Skeletal muscle tissue (tissue), 4 donors: Measurements from ENCODE around the gene ILK. TPM values are rescaled to one million over a fixed set of nuclear protein-coding genes. Genes with fewer than 3 reads are reported as not detected.

Source experiments
- H3K27ac ChIP-seq: one replicate; pipeline ENCODE4 v1.7.0; 2013; ENCODE audit warnings: mild to moderate bottlenecking, low read depth, low read length, inconsistent platforms
- H3K27me3 ChIP-seq, 3 donors: one replicate each; pipeline ENCODE4 v1.7.0; 2013; ENCODE audit warnings: low read length in 3 of 3; ENCODE audit not compliant: control insufficient read depth in 3 of 3, insufficient read depth in 3 of 3
- H3K36me3 ChIP-seq, 3 donors: one replicate each; pipeline ENCODE4 v1.7.0; 2013; ENCODE audit warnings: low read length in 3 of 3; ENCODE audit not compliant: control insufficient read depth in 3 of 3, insufficient read depth in 3 of 3
- H3K4me1 ChIP-seq, 3 donors: one replicate each; pipeline ENCODE4 v1.7.0; 2013; ENCODE audit warnings: low read length in 3 of 3, mild to moderate bottlenecking in 3 of 3; ENCODE audit not compliant: control insufficient read depth in 3 of 3, insufficient read depth in 3 of 3
- H3K4me3 ChIP-seq, 3 donors: one replicate each; pipeline ENCODE4 v1.7.0; 2013; ENCODE audit warnings: low read length in 3 of 3
- H3K9ac ChIP-seq, 3 donors: one replicate each; pipeline ENCODE4 v1.7.0; 2013; ENCODE audit warnings: low read length in 3 of 3, mild to moderate bottlenecking in 3 of 3, moderate library complexity in 2 of 3, low read depth in 1 of 3
- H3K9me3 ChIP-seq, 3 donors: one replicate each; pipeline ENCODE4 v1.7.0; 2013; ENCODE audit warnings: low read length in 3 of 3; ENCODE audit not compliant: control insufficient read depth in 3 of 3
- total RNA-seq: library from RNA; depleted of rRNA; stranded (reverse); fragments of >200 nt; gene quantifications from one replicate; pipeline ENCODE4 v1.2.3, GENCODE V29; 2014
- donor health status: Osteomylitis.

Gene ILK
- total RNA-seq, 1 donor from 2014 or later: 106 TPM

DNA sequence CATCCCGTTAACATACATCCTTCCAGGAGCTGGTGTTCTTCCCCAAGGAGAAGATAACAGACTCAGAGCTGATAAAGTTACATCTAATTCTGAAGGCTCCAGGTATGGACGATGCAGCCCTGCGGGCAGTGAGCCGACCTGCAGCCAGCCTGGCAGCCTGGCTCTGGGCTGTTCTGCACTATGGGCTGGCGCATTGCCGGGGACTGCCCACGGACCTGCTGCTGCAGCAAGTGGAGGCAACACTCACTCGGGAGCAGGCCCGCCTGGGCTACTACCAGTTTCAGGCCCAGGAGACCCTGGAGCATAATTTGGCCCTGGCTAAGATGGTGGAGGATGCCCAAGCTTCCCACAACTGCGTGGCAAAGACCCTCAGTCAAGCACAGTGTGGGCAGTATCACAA, 39.9 kb upstream of the ILK start:
- Histone ChIP-seq H3K9ac (no peak overlapping the region), H3K4me1 (peaks cover 16 to 43% (median 33%) of the 10 kb centered on the region in 3 donors), H3K36me3 (peaks cover 0 to 14% (median 5%) of the 10 kb centered on the region in 3 donors), H3K9me3 (no peaks in the 10 kb centered on the region), H3K27ac (no peak overlapping the region), H3K4me3 (no peak overlapping the region), H3K27me3 (no peaks in the 10 kb centered on the region)

DNA sequence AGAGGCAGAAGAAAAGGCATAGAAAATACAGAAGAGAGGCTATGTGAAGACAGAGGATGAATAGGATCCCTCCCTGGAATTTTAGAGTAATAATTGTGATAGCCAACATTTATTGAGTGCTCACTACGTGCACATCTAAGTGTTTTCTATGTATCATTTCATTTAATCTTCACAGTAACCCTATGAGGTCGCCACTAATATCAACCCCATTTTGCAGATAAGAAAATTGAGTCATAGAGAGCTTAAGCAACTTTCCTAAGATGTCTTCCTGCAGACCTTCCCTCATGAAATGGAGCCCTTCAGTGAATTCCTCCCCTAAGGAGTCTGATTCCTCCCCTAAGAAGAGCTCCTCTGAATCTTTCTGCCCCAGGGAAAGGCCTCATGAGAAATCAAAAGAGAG, 38.2 kb upstream of the ILK start:
- H3K9ac ChIP-seq: no peak overlapping the region
- H3K27ac ChIP-seq: no peak overlapping the region
- no peaks in the 10 kb centered on the region for H3K9me3 ChIP-seq
- H3K4me1 ChIP-seq: peaks cover 9 to 32% (median 27%) of the 10 kb centered on the region in 3 donors
- H3K36me3 ChIP-seq: peaks cover 0 to 14% (median 5%) of the 10 kb centered on the region in 3 donors
- H3K4me3 ChIP-seq: no peak overlapping the region
- H3K27me3 ChIP-seq: no peaks in the 10 kb centered on the region

GRCh38 chr11:6565988-6566703, 37.4 kb upstream of the ILK start:
- no peaks in the 10 kb centered on the region for H3K27me3 ChIP-seq
- H3K9me3 ChIP-seq: no peaks in the 10 kb centered on the region
- no peak overlapping the region for H3K27ac ChIP-seq
- peaks cover 9 to 35% (median 32%) of the 10 kb centered on the region in 3 donors for H3K4me1 ChIP-seq
- no peak overlapping the region for H3K4me3 ChIP-seq
- H3K36me3 ChIP-seq: peaks cover 2 to 14% (median 5%) of the 10 kb centered on the region in 3 donors
- peak overlapping the region in 1 of 3 donors; percentile 60 for H3K9ac ChIP-seq

DNA sequence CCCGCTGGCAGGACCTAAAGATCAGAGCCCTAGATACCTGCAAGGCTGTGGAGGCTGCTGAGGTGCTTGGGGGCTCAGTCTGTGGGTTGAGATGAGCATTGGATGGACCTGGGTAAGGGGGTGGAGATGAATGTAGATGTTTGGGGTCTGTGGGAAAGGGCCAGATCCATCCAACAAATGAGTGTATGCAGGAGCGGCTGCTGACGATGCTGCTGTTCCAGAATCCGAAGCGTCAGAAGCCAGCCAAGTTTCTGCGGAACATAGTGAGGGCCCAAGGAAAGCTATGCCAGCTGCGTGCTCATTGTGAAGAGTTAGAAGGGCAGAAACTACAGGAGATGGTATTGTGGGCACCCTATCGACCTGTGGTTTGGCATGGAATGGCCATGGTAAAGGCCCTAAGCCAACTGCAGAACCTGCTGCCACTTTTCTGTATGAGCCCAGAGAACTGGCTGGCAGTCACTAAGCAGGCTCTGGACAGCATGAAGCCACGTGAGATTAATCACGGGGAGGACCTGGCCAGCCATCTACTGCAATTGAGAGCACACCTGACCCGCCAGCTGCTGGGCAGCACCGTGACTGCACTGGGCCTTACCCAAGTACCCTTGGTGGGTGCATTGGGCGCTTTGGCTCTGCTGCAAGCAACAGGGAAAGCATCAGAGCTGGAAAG, 36.7 kb upstream of the ILK start:
- no peaks in the 10 kb centered on the region for H3K27me3 ChIP-seq
- peak overlapping the region in 2 of 3 donors; percentile 11 to 60 for H3K9ac ChIP-seq
- peak overlapping the region in 1 of 3 donors; percentile 22 for H3K4me3 ChIP-seq
- peak overlapping the region; percentile 76 for H3K27ac ChIP-seq
- peaks cover 2 to 14% (median 5%) of the 10 kb centered on the region in 3 donors for H3K36me3 ChIP-seq
- no peaks in the 10 kb centered on the region for H3K9me3 ChIP-seq
- H3K4me1 ChIP-seq: peaks cover 12 to 42% (median 39%) of the 10 kb centered on the region in 3 donors

- H3K27ac ChIP-seq: peak overlapping the region; percentile 76
Observed at GRCh38 chr11:6567371-6567745, 36.2 kb upstream of the ILK start.

GRCh38 chr11:6568191-6568918, 35.2 kb upstream of the ILK start:
- peak overlapping the region; percentile 76 for H3K27ac ChIP-seq
- H3K9me3 ChIP-seq: no peaks in the 10 kb centered on the region

More at GRCh38 chr11:6567371-6567745, 36.2 kb upstream of the ILK start:
- peaks cover 2 to 14% (median 5%) of the 10 kb centered on the region in 3 donors for H3K36me3 ChIP-seq
- H3K27me3 ChIP-seq: no peaks in the 10 kb centered on the region
- peaks cover 12 to 42% (median 39%) of the 10 kb centered on the region in 3 donors for H3K4me1 ChIP-seq
- peak overlapping the region in 1 of 3 donors; percentile 22 for H3K4me3 ChIP-seq
- H3K9ac ChIP-seq: peak overlapping the region in 2 of 3 donors; percentile 11 to 60
- H3K9me3 ChIP-seq: no peaks in the 10 kb centered on the region

DNA sequence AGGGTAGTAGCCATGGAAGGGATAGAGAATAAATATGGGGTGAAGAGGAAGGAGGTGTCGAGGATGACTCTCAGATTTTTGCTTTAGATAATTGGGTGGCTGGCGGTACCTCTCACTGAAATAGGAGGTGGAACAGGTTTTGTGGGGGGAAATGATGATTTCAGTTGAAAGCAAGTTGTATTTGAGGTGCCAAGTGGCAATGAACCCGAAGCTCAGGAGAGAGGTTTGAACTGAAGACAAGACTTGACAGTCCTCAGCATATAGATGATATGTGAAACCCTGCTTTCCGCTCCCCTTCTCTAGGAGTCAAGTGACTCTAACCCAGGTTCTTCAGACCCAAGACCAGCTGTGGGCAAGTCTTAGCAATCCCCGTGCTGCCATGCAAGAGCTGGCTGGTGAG, 33.9 kb upstream of the ILK start:
- Histone ChIP-seq H3K36me3 (peaks cover 1 to 2% (median 2%) of the 10 kb centered on the region in 3 donors), H3K9ac (no peak overlapping the region), H3K4me1 (peaks cover 12 to 42% (median 39%) of the 10 kb centered on the region in 3 donors), H3K27me3 (no peaks in the 10 kb centered on the region), H3K9me3 (no peaks in the 10 kb centered on the region), H3K4me3 (no peak overlapping the region), H3K27ac (no peak overlapping the region)

More at GRCh38 chr11:6568191-6568918, 35.2 kb upstream of the ILK start:
- no peaks in the 10 kb centered on the region for H3K27me3 ChIP-seq
- H3K9ac ChIP-seq: no peak overlapping the region
- H3K36me3 ChIP-seq: peaks cover 2 to 12% (median 5%) of the 10 kb centered on the region in 3 donors
- no peak overlapping the region for H3K4me3 ChIP-seq
- peaks cover 12 to 42% (median 39%) of the 10 kb centered on the region in 3 donors for H3K4me1 ChIP-seq

- H3K9ac ChIP-seq: peak overlapping the region in 1 of 3 donors; percentile 45
- peak overlapping the region in 2 of 3 donors; percentile 23 to 54 for H3K4me3 ChIP-seq
- H3K27ac ChIP-seq: no peak overlapping the region
- H3K27me3 ChIP-seq: no peaks in the 10 kb centered on the region
- H3K9me3 ChIP-seq: no peaks in the 10 kb centered on the region
- H3K4me1 ChIP-seq: peaks cover 12 to 42% (median 39%) of the 10 kb centered on the region in 3 donors
- peaks cover 0 to 2% (median 0%) of the 10 kb centered on the region in 3 donors for H3K36me3 ChIP-seq
Observed at GRCh38 chr11:6570691-6571427, 32.7 kb upstream of the ILK start.

DNA sequence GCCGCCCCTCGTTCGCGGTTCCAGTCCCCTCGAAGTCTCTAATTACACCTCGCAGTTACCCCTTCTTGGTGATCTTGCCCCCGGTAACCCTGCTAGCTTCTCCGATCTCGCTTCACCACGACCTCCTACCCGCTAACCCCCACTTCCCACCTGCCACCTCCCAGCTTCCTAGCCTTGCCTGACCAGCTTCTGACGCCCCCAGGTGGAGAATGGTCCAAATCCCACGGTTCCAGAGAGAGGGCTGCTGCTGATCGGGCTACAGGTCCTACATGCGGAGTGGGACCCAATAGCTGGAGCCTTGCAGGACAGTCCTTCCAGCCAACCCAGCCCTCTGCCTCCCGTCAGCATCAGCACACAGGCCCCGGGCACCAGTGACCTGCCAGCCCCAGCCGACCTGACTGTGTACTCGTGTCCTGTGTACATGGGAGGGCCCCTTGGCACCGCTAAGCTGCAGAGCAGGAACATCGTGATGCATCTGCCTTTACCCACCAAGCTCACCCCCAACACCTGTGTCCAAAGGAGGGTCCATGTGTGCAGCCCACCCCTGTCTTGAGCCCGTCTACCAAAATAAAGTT, 32.1 kb upstream of the ILK start:
- no peaks in the 10 kb centered on the region for H3K9me3 ChIP-seq
- H3K27ac ChIP-seq: no peak overlapping the region
- H3K9ac ChIP-seq: no peak overlapping the region
- H3K4me3 ChIP-seq: peak overlapping the region in 1 of 3 donors; percentile 54
- H3K36me3 ChIP-seq: peaks cover 0 to 2% (median 0%) of the 10 kb centered on the region in 3 donors
- H3K27me3 ChIP-seq: no peaks in the 10 kb centered on the region
- peaks cover 12 to 37% (median 36%) of the 10 kb centered on the region in 3 donors for H3K4me1 ChIP-seq
